ENCODE measurements around the gene SLC31A2.
A peak's percentile ranks its signal among the peaks of the same experiment; 100 is the strongest.

The SLC31A2 gene

GRCh38 chr9:113154471-113154870 lies 3.7 kb downstream of the SLC31A2 start:
- H2BK5ac ChIP-seq (ENCODE audit: low read length): no peak overlapping the region
- WGBS (ENCODE audit: extremely low coverage, insufficient coverage, low lambda C conversion rate): no CpG with 5 or more reads among the region's 6 CpGs
- H3K79me2 ChIP-seq (ENCODE audit: control insufficient read depth, insufficient read depth, low read length): no peaks in the 10 kb centered on the region
- H3K56ac ChIP-seq (ENCODE audit: low read length): no peak overlapping the region
- H3K4me2 ChIP-seq (ENCODE audit: low read length): no peak overlapping the region
- H3K18ac ChIP-seq (ENCODE audit: low read length): no peak overlapping the region
- no peaks in the 10 kb centered on the region for H3K79me1 ChIP-seq (ENCODE audit: low read length)
- H3K27ac ChIP-seq (ENCODE audit: low read depth, low read length): no peak overlapping the region
- H3K23ac ChIP-seq (ENCODE audit: low read length): no peak overlapping the region
- H2BK15ac ChIP-seq (replicated peaks; ENCODE audit: low read depth): no peak overlapping the region
- H4K5ac ChIP-seq (ENCODE audit: low read length): no peak overlapping the region
- H3K4me1 ChIP-seq (ENCODE audit: control insufficient read depth, low read depth, low read length): peaks cover 8% of the 10 kb centered on the region
- H3K9ac ChIP-seq (ENCODE audit: low read length): no peak overlapping the region
- no peak overlapping the region for H3K4me3 ChIP-seq (ENCODE audit: low read length)
- H2BK120ac ChIP-seq (ENCODE audit: low read depth, low read length): no peak overlapping the region
- H3K27me3 ChIP-seq (ENCODE audit: insufficient read depth, low read length, poor library complexity): peaks cover 2% of the 10 kb centered on the region
- no peak overlapping the region for H3K4ac ChIP-seq (ENCODE audit: low read depth, low read length)
- H4K8ac ChIP-seq (ENCODE audit: low read depth, low read length): no peak overlapping the region
- H2AK5ac ChIP-seq (ENCODE audit: low read length): no peak overlapping the region
- no peak for DNase-seq
- H3K36me3 ChIP-seq (ENCODE audit: control insufficient read depth, insufficient read depth, low read length): no peaks in the 10 kb centered on the region

GRCh38 chr9:113154946-113155345 lies 4.1 kb downstream of the SLC31A2 start:
- no peak overlapping the region for H2AK5ac ChIP-seq (ENCODE audit: low read length)
- no peak overlapping the region for H3K23ac ChIP-seq (ENCODE audit: low read length)
- no peak overlapping the region for H3K27ac ChIP-seq (ENCODE audit: low read depth, low read length)
- H3K56ac ChIP-seq (ENCODE audit: low read length): no peak overlapping the region
- no peak overlapping the region for H4K5ac ChIP-seq (ENCODE audit: low read length)
- no peak overlapping the region for H2BK15ac ChIP-seq (replicated peaks; ENCODE audit: low read depth)
- peaks cover 2% of the 10 kb centered on the region for H3K27me3 ChIP-seq (ENCODE audit: insufficient read depth, low read length, poor library complexity)
- H2BK120ac ChIP-seq (ENCODE audit: low read depth, low read length): no peak overlapping the region
- no peak overlapping the region for H3K9ac ChIP-seq (ENCODE audit: low read length)
- no peak overlapping the region for H4K8ac ChIP-seq (ENCODE audit: low read depth, low read length)
- WGBS (ENCODE audit: extremely low coverage, insufficient coverage, low lambda C conversion rate): no CpG with 5 or more reads among the region's 2 CpGs
- no peaks in the 10 kb centered on the region for H3K79me2 ChIP-seq (ENCODE audit: control insufficient read depth, insufficient read depth, low read length)
- H3K4me2 ChIP-seq (ENCODE audit: low read length): no peak overlapping the region
- no peaks in the 10 kb centered on the region for H3K36me3 ChIP-seq (ENCODE audit: control insufficient read depth, insufficient read depth, low read length)
- no peak overlapping the region for H3K4ac ChIP-seq (ENCODE audit: low read depth, low read length)
- H3K4me1 ChIP-seq (ENCODE audit: control insufficient read depth, low read depth, low read length): peaks cover 8% of the 10 kb centered on the region
- no peak for DNase-seq
- H3K4me3 ChIP-seq (ENCODE audit: low read length): no peak overlapping the region
- no peak overlapping the region for H2BK5ac ChIP-seq (ENCODE audit: low read length)
- H3K18ac ChIP-seq (ENCODE audit: low read length): no peak overlapping the region
- no peaks in the 10 kb centered on the region for H3K79me1 ChIP-seq (ENCODE audit: low read length)

- Histone ChIP-seq H3K4ac (ENCODE audit: low read depth, low read length) (no peak overlapping the region), H3K18ac (ENCODE audit: low read length) (no peak overlapping the region), H3K79me1 (ENCODE audit: low read length) (no peaks in the 10 kb centered on the region), H3K56ac (ENCODE audit: low read length) (peak overlapping the region; percentile 74), H3K23ac (ENCODE audit: low read length) (no peak overlapping the region), H3K4me1 (ENCODE audit: control insufficient read depth, low read depth, low read length) (peaks cover 10% of the 10 kb centered on the region), H3K27me3 (ENCODE audit: insufficient read depth, low read length, poor library complexity) (peaks cover 2% of the 10 kb centered on the region), H2BK5ac (ENCODE audit: low read length) (no peak overlapping the region), H3K4me2 (ENCODE audit: low read length) (no peak overlapping the region), H3K9ac (ENCODE audit: low read length) (peak overlapping the region; percentile 34), H4K8ac (ENCODE audit: low read depth, low read length) (no peak overlapping the region), H3K4me3 (ENCODE audit: low read length) (no peak overlapping the region), H4K5ac (ENCODE audit: low read length) (peak overlapping the region; percentile 71), H2BK120ac (ENCODE audit: low read depth, low read length) (no peak overlapping the region), H3K36me3 (ENCODE audit: control insufficient read depth, insufficient read depth, low read length) (no peaks in the 10 kb centered on the region), H2AK5ac (ENCODE audit: low read length) (no peak overlapping the region), H3K79me2 (ENCODE audit: control insufficient read depth, insufficient read depth, low read length) (no peaks in the 10 kb centered on the region), H3K27ac (ENCODE audit: low read depth, low read length) (no peak overlapping the region), H2BK15ac (replicated peaks; ENCODE audit: low read depth) (no peak overlapping the region)
- no peak for DNase-seq
- WGBS (ENCODE audit: extremely low coverage, insufficient coverage, low lambda C conversion rate): no CpG with 5 or more reads among the region's 7 CpGs
Observed at GRCh38 chr9:113155911-113156588, 5.2 kb downstream of the SLC31A2 start.

- Histone ChIP-seq H2AK5ac (ENCODE audit: low read length) (no peak overlapping the region), H3K23ac (ENCODE audit: low read length) (no peak overlapping the region), H3K4me1 (ENCODE audit: control insufficient read depth, low read depth, low read length) (peaks cover 13% of the 10 kb centered on the region), H3K27me3 (ENCODE audit: insufficient read depth, low read length, poor library complexity) (no peaks in the 10 kb centered on the region), H4K8ac (ENCODE audit: low read depth, low read length) (no peak overlapping the region), H3K79me2 (ENCODE audit: control insufficient read depth, insufficient read depth, low read length) (no peaks in the 10 kb centered on the region), H2BK120ac (ENCODE audit: low read depth, low read length) (no peak overlapping the region), H2BK5ac (ENCODE audit: low read length) (no peak overlapping the region), H3K36me3 (ENCODE audit: control insufficient read depth, insufficient read depth, low read length) (no peaks in the 10 kb centered on the region), H3K79me1 (ENCODE audit: low read length) (no peaks in the 10 kb centered on the region), H3K27ac (ENCODE audit: low read depth, low read length) (no peak overlapping the region), H2BK15ac (replicated peaks; ENCODE audit: low read depth) (no peak overlapping the region), H3K9ac (ENCODE audit: low read length) (no peak overlapping the region), H4K5ac (ENCODE audit: low read length) (no peak overlapping the region), H3K4ac (ENCODE audit: low read depth, low read length) (no peak overlapping the region), H3K18ac (ENCODE audit: low read length) (no peak overlapping the region), H3K56ac (ENCODE audit: low read length) (no peak overlapping the region), H3K4me2 (ENCODE audit: low read length) (no peak overlapping the region), H3K4me3 (ENCODE audit: low read length) (no peak overlapping the region)
- WGBS (ENCODE audit: extremely low coverage, insufficient coverage, low lambda C conversion rate): no CpG with 5 or more reads among the region's 1 CpG
- no peak for DNase-seq
Observed at GRCh38 chr9:113156880-113157279, 6.1 kb downstream of the SLC31A2 start.

- Histone ChIP-seq H2BK15ac (replicated peaks; ENCODE audit: low read depth) (no peak overlapping the region), H2AK5ac (ENCODE audit: low read length) (no peak overlapping the region), H3K9ac (ENCODE audit: low read length) (no peak overlapping the region), H2BK5ac (ENCODE audit: low read length) (no peak overlapping the region), H4K5ac (ENCODE audit: low read length) (no peak overlapping the region), H4K8ac (ENCODE audit: low read depth, low read length) (no peak overlapping the region), H3K18ac (ENCODE audit: low read length) (no peak overlapping the region), H3K4me3 (ENCODE audit: low read length) (no peak overlapping the region), H3K23ac (ENCODE audit: low read length) (no peak overlapping the region), H3K27me3 (ENCODE audit: insufficient read depth, low read length, poor library complexity) (no peaks in the 10 kb centered on the region), H3K79me2 (ENCODE audit: control insufficient read depth, insufficient read depth, low read length) (no peaks in the 10 kb centered on the region), H3K56ac (ENCODE audit: low read length) (no peak overlapping the region), H3K79me1 (ENCODE audit: low read length) (no peaks in the 10 kb centered on the region), H3K4ac (ENCODE audit: low read depth, low read length) (no peak overlapping the region), H3K4me1 (ENCODE audit: control insufficient read depth, low read depth, low read length) (peaks cover 13% of the 10 kb centered on the region), H2BK120ac (ENCODE audit: low read depth, low read length) (no peak overlapping the region), H3K36me3 (ENCODE audit: control insufficient read depth, insufficient read depth, low read length) (no peaks in the 10 kb centered on the region), H3K4me2 (ENCODE audit: low read length) (no peak overlapping the region), H3K27ac (ENCODE audit: low read depth, low read length) (no peak overlapping the region)
- WGBS (ENCODE audit: extremely low coverage, insufficient coverage, low lambda C conversion rate): no CpG with 5 or more reads among the region's 5 CpGs
- DNase-seq: no peak
Observed at GRCh38 chr9:113158446-113158845, 7.6 kb downstream of the SLC31A2 start.

DNA sequence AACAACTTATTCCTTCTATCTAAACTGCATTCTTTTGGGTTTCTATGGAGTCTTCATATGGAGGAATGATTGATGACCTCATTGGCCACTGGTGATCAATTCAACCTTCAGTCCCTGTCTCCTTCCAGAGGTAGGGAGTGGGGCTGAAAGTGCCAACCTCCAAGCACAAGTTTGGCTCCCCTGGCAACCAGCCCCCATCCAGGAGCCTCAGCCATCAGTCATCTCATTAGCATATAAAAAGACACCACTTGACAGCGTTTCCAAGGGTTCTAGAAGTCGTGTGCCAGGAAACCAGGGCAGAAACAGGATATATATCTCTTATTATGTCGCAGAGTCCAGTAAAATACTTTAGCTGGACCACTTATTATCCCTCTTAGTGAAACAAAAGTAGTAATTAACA lies 9.8 kb downstream of the SLC31A2 start:
- peaks cover 13% of the 10 kb centered on the region for H3K4me1 ChIP-seq (ENCODE audit: control insufficient read depth, low read depth, low read length)
- no peaks in the 10 kb centered on the region for H3K79me1 ChIP-seq (ENCODE audit: low read length)
- peaks cover 2% of the 10 kb centered on the region for H3K36me3 ChIP-seq (ENCODE audit: control insufficient read depth, insufficient read depth, low read length)
- no peak overlapping the region for H2BK5ac ChIP-seq (ENCODE audit: low read length)
- DNase-seq: peak; percentile 75
- no peak overlapping the region for H4K8ac ChIP-seq (ENCODE audit: low read depth, low read length)
- WGBS (ENCODE audit: extremely low coverage, insufficient coverage, low lambda C conversion rate): no CpG with 5 or more reads among the region's 3 CpGs
- no peak overlapping the region for H2BK15ac ChIP-seq (replicated peaks; ENCODE audit: low read depth)
- H3K27me3 ChIP-seq (ENCODE audit: insufficient read depth, low read length, poor library complexity): no peaks in the 10 kb centered on the region
- no peak overlapping the region for H3K4me3 ChIP-seq (ENCODE audit: low read length)
- H3K9ac ChIP-seq (ENCODE audit: low read length): no peak overlapping the region
- H4K5ac ChIP-seq (ENCODE audit: low read length): no peak overlapping the region
- H3K27ac ChIP-seq (ENCODE audit: low read depth, low read length): no peak overlapping the region
- no peaks in the 10 kb centered on the region for H3K79me2 ChIP-seq (ENCODE audit: control insufficient read depth, insufficient read depth, low read length)
- H3K18ac ChIP-seq (ENCODE audit: low read length): no peak overlapping the region
- no peak overlapping the region for H2AK5ac ChIP-seq (ENCODE audit: low read length)
- H2BK120ac ChIP-seq (ENCODE audit: low read depth, low read length): no peak overlapping the region
- H3K56ac ChIP-seq (ENCODE audit: low read length): no peak overlapping the region
- no peak overlapping the region for H3K4ac ChIP-seq (ENCODE audit: low read depth, low read length)
- no peak overlapping the region for H3K23ac ChIP-seq (ENCODE audit: low read length)
- no peak overlapping the region for H3K4me2 ChIP-seq (ENCODE audit: low read length)
